Omental fat pad (tissue), 4 donors: Measurements from ENCODE around the gene STX12. TPM values are rescaled to one million over a fixed set of nuclear protein-coding genes. Genes with fewer than 3 reads are reported as not detected.
A peak's percentile ranks its signal among the peaks of the same experiment; 100 is the strongest.
"Not testable (repeated sequence)": the region's sequence is repeated elsewhere in the genome, so short reads cannot be mapped to it uniquely, and the experiment has no call there.

Source experiments
- ATAC-seq: fragments of 150-250 bp; one replicate; pipeline ENCODE4 v1.9.1; 2016; ENCODE audit warnings: mild to moderate bottlenecking, moderate library complexity; ENCODE audit not compliant: low FRiP score
- DNase-seq: peaks from one replicate; pipeline ENCODE4 v3.0.0-alpha.2; 2019; ENCODE audit warnings: low spot score
- CTCF ChIP-seq, 3 donors: fragments of 450-650 bp; IDR thresholded peaks; one replicate each; pipeline ENCODE4 v1.5.1; 2016 to 2017; ENCODE audit warnings: antibody characterized with exemption in 3 of 3, mild to moderate bottlenecking in 3 of 3, moderate library complexity in 2 of 3
- total RNA-seq, 4 donors: library from RNA; depleted of rRNA; stranded (reverse); fragments of >200 nt; gene quantifications; one replicate each; pipeline ENCODE4 v1.1.0, GENCODE V29; 2016

STX12 gene
- total RNA-seq, 4 donors from 2014 or later, result 78.5 to 116 (median 95.7) TPM

- no peak for DNase-seq
- no peak for ATAC-seq
- TF ChIP-seq CTCF (IDR thresholded peaks at IDR 0.05), result no peak
Observed at GRCh38 chr1:27787895-27788294, 14.9 kb downstream of the STX12 start.

GRCh38 chr1:27789540-27790041 lies 16.6 kb downstream of the STX12 start:
- no peak for TF ChIP-seq CTCF (IDR thresholded peaks at IDR 0.05)
- DNase-seq, result no peak
- peak; percentile 43 for ATAC-seq

GRCh38 chr1:27790270-27790669 lies 17.3 kb downstream of the STX12 start:
- ATAC-seq, DNase-seq: not testable (repeated sequence)

- TF ChIP-seq CTCF (IDR thresholded peaks at IDR 0.05), result no peak
- DNase-seq, result no peak
- ATAC-seq, result no peak
Observed at GRCh38 chr1:27795601-27796000, 22.6 kb downstream of the STX12 start.

GRCh38 chr1:27804791-27805190 lies 31.8 kb downstream of the STX12 start:
- no peak for DNase-seq
- ATAC-seq, result no peak
- no peak for TF ChIP-seq CTCF (IDR thresholded peaks at IDR 0.05)

GRCh38 chr1:27806758-27807157 lies 33.7 kb downstream of the STX12 start:
- ATAC-seq (no peak), DNase-seq (no peak)
- TF ChIP-seq CTCF (IDR thresholded peaks at IDR 0.05), result no peak

GRCh38 chr1:27807385-27807784 lies 34.4 kb downstream of the STX12 start:
- no peak for TF ChIP-seq CTCF (IDR thresholded peaks at IDR 0.05)
- DNase-seq (no peak), ATAC-seq (no peak)

- ATAC-seq, DNase-seq: not testable (repeated sequence)
Observed at GRCh38 chr1:27808131-27808530, 35.1 kb downstream of the STX12 start.
